Inferior parietal cortex (tissue), 1 donor: Measurements from ENCODE around the gene AFAP1L1.
"Not testable (repeated sequence)": the region's sequence is repeated elsewhere in the genome, so short reads cannot be mapped to it uniquely, and the experiment has no call there.

Experiments
- DNase-seq: peaks from one replicate; pipeline ENCODE4 v3.0.0-alpha.2; 2016; ENCODE audit errors: extremely low spot score

Gene AFAP1L1

GRCh38 chr5:149261246-149261645, 10.4 kb upstream of the AFAP1L1 start:
- DNase-seq, result no peak

DNA sequence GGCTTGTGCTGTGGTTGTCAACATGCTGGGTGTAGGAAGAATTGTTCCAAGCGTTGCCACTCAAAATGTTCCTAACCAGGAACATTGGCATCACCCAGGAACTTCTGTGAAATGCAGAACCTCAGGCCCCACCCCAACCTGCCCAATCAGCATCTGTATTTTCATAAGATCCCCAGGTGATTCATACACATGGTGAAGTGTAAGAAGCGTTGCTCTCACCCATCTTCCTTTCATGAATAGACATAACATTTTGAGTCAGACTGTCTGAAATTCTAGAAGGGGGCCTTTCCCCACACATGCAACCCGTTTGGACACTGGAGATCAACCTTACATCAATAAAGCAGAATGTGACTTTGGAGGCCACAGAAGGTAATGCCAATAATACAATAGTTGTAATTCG, 9.3 kb upstream of the AFAP1L1 start:
- DNase-seq, result no peak

DNA sequence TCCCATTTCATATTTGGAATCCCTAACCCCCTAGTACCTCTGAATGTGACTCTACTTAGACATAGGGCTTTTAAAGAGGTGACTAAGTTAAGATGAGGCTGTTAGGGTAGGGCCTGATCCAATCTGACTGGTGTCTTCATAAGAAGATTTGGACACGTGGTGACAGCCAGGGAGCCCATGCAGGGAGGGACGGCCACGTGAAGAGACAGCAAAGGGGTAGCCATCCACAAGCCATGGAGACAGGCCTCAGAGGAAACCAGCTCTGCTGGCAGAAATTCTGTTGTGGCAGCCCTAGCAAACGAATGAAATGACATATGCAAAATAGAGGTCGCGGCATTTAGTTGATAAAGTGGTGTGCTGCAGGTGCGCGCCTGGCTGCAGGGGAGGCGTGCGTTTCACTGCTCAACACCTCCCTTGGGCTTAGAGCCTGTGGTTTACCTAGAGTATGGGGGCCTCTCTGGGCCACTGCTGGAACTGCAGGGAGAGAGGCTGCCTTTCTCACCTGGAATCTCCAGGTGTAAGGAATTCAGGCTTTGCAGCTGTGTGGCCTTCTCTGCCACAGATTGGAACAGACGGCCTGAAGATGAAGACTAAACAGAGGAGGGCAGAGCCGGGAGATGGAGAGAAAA, 7.1 kb upstream of the AFAP1L1 start:
- no peak for DNase-seq

DNA sequence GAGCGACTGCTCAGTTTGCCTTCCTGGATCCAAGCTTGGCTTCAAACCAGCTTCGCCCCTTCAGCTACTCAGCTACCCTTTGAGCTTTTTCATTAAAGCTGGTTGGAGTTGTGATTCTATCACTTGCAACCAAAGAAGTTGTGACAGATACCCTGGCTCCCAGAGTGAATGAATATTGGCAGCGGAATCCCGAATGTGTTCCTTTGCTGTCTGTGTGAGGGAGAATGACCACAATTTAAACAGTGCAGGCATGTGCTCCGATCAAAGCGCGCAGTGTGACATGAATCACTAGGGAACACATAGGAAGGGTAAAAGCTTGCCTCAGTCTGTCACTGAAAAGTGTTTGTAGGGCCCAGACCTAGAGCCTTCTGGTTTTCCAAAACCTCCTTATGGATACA, 6.6 kb upstream of the AFAP1L1 start:
- DNase-seq, result no peak

- peak; percentile 44 for DNase-seq
Measured at GRCh38 chr5:149265597-149265996, 6.1 kb upstream of the AFAP1L1 start.

DNA sequence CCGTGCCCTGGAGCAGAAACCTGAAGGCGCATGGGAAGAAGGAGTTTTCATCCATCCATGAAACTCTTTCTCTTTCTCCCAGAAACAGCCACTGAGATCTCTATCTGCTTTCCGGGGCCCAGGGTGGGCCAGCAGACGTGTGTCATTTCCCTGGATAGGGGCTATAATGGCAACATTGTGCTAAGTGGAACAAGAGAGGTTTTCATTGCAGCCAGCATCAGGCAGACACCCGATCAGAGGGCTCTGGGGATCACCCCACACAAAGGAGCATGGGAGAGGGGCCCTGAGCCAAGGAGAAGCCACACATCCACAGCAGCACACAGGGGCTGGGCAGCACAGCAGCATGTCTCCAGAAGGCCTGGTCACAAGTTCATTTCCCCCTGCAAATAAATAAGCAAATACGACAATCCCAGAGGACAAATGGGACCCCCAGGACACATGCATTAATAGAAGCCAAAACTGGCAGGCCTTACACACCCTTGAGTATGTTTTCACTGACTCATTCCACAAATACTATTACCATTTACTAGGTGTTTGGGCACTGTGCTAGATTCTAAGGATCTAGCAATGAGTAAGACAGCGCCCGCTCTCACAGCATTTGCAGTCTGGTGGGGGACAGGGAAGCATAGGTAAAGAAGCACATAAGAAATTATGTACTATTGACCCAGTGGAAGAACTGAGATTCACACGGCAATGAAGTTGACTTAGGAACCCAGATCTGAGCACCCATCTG, 4.3 kb upstream of the AFAP1L1 start:
- peak; percentile 74 for DNase-seq

DNA sequence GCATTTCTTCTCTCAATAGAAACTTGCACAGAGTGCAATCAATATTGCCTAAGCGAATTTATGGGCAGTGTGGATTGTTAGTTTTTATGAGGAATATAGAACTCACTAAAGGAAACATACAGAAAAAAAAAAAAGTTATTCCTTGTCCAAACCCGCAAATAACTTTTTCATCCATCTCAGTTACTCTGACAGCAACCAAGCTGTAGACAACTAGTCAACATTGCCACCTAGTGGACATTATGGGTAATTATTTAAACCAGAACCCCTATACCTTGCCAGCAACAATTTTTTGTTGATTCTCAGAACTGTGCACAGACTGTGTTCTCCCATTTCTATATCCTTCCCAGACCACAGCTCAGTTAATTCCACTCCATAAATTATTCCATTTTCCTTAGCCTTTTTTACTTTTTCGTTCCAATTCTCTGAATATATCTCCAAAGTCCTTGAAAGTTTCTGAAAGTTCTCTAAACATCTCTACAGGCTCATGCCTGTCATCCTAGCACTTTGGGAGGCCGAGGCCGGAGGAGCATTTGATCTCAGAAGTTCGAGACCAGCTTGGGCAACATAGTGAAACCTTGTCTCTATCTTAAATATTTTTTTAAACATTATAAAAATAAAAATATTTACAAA, 2.6 kb upstream of the AFAP1L1 start:
- DNase-seq, result peak; percentile 73

DNA sequence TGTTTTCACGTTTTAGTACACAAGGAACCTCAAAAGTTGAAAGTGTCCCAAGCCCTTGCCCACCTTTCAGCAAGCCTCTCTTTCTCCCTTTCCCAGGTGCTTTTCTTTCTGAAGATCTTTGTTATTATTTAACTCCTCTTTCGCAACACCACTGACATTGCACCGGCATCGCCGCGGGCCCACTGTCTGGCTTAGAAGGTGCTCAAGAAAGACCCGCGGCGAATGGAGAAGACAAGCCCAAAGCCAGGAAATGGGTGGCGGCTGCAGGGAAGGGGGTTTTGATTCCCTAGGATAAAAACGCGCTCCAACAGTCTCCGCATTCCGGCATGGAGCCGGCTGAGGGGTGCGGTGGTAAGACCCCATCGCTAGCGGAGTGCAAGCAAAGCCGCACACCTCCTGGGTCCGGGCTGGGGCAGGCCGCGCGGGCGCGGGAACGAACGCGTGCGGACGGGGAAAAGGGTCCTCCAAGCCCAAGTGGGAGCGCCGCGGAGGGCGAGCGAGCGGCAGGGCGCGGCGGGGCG, 404 bp upstream of the AFAP1L1 start:
- no peak for DNase-seq

DNA sequence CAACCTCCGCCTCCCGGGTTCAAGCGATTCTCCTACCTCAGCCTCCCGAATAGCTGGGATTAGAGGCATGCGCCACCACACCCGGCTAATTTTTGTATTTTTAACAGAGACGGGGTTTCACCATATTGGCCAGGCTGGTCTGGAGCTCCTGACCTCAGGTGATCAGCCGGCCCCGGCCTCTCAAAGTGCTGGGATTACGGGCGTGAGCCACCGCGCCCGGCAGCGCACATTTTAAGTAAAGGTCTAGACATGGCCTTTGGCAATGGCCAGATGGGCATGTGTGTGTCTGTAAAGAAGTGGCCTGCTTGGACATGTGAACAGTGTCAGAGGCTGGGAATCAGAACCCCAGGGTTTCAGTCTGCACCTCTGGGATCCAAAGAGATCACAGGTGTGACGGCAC, 1.1 kb downstream of the AFAP1L1 start:
- DNase-seq, result not testable (repeated sequence)

- no peak for DNase-seq
Measured at GRCh38 chr5:149273237-149273636, 1.6 kb downstream of the AFAP1L1 start.

DNA sequence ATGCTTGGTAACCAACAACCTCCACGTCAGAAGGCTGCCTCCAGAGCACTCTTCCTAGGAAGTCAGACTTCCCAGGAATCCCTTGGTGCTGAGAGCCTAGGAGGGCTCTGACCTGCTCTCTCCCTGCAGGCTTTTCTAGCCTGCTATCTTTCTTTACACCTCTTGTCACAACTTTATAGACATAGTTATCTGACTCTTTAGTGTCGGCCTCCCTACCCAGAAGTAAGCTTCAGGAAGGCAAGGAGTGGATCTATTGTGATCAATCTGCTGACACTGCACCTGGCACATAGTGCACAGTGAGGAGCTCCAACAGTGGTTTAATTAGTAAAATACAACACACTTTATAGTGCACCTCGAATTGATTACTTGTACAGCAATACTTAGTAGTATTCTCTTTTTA, 2.3 kb downstream of the AFAP1L1 start:
- DNase-seq, result no peak

DNA sequence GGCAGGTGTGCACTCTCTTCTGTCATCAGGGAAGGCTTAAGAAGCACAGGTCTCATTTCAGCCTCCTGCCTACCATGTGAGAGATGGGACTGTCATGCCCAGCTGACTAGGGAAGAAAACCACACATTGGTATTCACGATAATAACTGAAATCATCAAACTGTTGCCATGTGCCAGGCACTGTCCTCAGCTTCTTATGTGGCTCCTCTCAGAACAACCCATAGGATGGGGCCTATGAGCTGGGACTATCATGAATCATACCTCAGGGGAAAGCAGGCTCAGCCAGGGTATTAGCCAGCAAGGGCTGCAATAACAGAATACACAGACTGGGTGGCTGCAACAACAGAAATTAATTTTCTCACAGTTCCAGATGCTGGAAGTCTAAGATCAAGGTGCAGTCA, 3.3 kb downstream of the AFAP1L1 start:
- no peak for DNase-seq

DNA sequence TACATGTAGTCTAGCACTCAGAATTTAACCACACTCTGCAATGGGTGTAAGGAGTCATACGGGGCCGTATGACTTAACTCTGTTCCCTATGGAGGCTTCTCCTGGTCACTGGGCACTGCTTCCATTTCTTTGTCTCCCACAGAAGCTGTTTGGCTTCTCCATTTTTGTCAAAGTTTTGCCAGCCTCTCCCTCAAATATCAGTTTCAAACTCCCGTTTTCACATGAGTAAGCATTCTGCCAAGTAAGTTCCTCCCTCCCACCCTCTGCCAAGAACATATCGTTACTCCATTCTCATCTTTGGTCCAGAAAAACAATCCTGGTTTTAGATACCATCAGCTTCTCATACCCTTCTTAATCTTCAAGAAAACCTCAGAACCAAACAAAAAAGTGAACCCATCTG, 6.1 kb downstream of the AFAP1L1 start:
- DNase-seq, result no peak

GRCh38 chr5:149278451-149279210, 7.0 kb downstream of the AFAP1L1 start:
- no peak for DNase-seq

DNA sequence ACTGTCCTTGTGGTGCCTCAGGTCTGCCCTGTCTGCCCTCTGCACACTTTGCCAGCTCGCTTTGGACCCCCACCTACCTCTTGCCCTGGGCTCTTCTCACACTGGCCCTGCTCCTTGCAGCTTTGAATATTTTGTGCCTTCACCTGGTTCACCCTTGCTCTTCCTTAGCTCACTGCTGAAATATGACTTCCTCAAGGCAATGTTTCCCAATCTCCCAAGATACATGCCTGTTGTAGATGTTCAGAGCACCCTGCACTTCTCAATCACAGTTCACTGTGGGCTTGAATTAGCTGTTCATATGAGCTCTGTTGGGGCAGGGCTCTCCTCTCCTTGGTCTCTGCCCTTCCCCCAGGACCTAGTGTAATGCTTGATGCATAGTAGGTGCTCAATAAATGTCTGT, 8.0 kb downstream of the AFAP1L1 start:
- no peak for DNase-seq

DNA sequence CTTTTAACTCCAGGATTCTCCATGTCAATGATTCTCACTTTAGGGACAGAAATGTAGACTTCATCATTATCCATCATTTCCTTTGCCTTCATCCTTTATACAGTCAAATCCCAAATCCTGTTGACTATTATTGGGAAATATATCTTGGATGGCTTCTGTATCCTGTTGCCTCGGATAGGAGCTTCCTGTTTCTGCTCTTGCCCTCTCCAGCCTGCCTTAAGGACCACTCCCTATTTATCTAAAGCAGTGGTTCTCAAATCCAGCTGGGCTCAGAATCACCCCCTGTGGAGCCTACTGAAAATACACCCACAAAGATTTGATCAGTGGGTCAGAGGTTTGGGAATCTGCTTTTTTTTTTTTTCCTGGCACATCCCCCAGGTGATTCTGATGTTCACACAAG, 8.5 kb downstream of the AFAP1L1 start:
- no peak for DNase-seq

DNA sequence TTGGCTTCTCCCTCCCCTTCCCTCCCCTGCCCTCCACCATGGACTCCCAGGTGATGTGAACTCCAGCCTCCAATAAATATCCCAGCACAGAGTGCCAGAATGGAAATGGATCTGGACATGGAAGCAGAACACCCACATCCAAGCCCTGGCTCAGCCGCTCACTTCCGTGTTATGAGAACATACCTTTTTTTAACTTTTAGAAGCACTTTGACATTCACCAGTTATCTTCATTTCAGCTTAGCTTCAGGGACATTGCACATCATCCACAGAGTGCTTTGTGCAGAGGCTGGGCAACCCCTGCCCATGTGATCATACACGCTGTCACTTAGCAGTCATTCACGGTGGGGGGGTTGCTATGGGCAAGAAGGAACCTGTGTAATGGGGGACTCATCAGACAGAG, 9.1 kb downstream of the AFAP1L1 start:
- DNase-seq, result no peak

- no peak for DNase-seq
Measured at GRCh38 chr5:149282027-149282965, 10.6 kb downstream of the AFAP1L1 start.

GRCh38 chr5:149282966-149283332, 11.3 kb downstream of the AFAP1L1 start:
- no peak for DNase-seq

- no peak for DNase-seq
Measured at GRCh38 chr5:149283626-149284480, 12.2 kb downstream of the AFAP1L1 start.
